Measurements from ENCODE around the gene GFI1B.

DNA sequence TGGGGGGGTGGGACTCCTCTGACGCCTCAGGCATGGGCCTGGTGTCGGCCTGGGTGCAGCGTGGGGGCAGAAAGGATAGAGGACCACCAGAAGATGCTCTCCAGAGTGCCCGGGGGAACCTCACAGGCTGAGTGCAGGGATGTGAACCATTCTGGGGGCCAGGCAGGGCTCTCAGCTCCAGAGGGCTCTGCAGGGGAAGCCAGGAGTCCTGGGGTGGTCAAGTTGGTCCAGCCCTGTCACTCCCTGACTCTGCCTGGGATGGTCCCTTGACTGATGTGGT, 6.5 kb downstream of the GFI1B start:
- TF ChIP-seq POLR2A (IDR thresholded peaks at IDR 0.05) = no peak
- TF ChIP-seq, protein P1, sequence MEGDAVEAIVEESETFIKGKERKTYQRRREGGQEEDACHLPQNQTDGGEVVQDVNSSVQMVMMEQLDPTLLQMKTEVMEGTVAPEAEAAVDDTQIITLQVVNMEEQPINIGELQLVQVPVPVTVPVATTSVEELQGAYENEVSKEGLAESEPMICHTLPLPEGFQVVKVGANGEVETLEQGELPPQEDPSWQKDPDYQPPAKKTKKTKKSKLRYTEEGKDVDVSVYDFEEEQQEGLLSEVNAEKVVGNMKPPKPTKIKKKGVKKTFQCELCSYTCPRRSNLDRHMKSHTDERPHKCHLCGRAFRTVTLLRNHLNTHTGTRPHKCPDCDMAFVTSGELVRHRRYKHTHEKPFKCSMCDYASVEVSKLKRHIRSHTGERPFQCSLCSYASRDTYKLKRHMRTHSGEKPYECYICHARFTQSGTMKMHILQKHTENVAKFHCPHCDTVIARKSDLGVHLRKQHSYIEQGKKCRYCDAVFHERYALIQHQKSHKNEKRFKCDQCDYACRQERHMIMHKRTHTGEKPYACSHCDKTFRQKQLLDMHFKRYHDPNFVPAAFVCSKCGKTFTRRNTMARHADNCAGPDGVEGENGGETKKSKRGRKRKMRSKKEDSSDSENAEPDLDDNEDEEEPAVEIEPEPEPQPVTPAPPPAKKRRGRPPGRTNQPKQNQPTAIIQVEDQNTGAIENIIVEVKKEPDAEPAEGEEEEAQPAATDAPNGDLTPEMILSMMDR (IDR thresholded peaks at IDR 0.05) = no peak
